Measurements from ENCODE around the gene IGF2R. TPM values are rescaled to one million over a fixed set of nuclear protein-coding genes. Genes with fewer than 3 reads are reported as not detected.

Gene IGF2R
- total RNA-seq, 1 experiment from 2014 or later = 160 TPM

DNA sequence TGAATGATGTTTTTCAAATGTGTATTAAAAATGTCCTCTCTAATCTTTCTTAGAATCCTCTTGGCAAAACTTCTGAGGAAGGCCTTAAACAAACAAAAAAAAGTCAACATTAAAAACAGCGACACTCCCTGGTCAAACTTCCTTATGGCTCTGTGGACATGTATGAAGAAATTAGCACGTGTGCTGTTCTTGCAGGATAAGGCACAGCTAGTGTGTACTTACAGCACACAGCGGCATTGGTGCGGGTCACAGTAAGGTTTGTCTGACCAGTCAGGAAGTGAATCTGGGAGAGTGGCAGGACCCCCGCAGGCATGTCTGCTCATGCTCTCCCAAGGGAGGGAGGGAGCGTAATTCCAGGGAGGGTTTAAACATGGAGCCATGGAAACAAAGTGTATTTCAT is 191.6 kb downstream of the IGF2R start:
- no peaks in the 10 kb centered on the region for H3K4me1 Mint-ChIP-seq (ENCODE audit: insufficient read depth, unreplicated experiment)
- H3K36me3 Mint-ChIP-seq (ENCODE audit: insufficient read depth, unreplicated experiment) = no peaks in the 10 kb centered on the region
- intact Hi-C loops (cut with micrococcal nuclease) = no loop called here
- no TSS peak for BruUV-seq (replicated peaks)
- ChIA-PET CTCF (interaction anchor here (0.6 to 0.7 kb wide), 2 partner anchors 60 to 1999 kb away, joined by 4 read pairs; no protein-coding TSS in a partner anchor), POLR2A (no interaction called here)
- H3K27me3 Mint-ChIP-seq (ENCODE audit: insufficient read depth, unreplicated experiment) = no peaks in the 10 kb centered on the region
- TF ChIP-seq, protein P1, sequence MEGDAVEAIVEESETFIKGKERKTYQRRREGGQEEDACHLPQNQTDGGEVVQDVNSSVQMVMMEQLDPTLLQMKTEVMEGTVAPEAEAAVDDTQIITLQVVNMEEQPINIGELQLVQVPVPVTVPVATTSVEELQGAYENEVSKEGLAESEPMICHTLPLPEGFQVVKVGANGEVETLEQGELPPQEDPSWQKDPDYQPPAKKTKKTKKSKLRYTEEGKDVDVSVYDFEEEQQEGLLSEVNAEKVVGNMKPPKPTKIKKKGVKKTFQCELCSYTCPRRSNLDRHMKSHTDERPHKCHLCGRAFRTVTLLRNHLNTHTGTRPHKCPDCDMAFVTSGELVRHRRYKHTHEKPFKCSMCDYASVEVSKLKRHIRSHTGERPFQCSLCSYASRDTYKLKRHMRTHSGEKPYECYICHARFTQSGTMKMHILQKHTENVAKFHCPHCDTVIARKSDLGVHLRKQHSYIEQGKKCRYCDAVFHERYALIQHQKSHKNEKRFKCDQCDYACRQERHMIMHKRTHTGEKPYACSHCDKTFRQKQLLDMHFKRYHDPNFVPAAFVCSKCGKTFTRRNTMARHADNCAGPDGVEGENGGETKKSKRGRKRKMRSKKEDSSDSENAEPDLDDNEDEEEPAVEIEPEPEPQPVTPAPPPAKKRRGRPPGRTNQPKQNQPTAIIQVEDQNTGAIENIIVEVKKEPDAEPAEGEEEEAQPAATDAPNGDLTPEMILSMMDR (IDR thresholded peaks at IDR 0.05; ENCODE audit: unreplicated experiment) = no peak
- no peak overlapping the region for H3K27ac Mint-ChIP-seq (ENCODE audit: low read depth, unreplicated experiment)
- peaks cover 7% of the 10 kb centered on the region for H3K9me3 Mint-ChIP-seq (ENCODE audit: unreplicated experiment)
- no peak overlapping the region for H3K4me3 Mint-ChIP-seq (ENCODE audit: unreplicated experiment)
- DNase-seq (ENCODE audit: unreplicated experiment) = no peak

Other genes starting within 250 kb of the IGF2R start
- gene WTAP, start 241.6 kb upstream of the IGF2R start, total RNA-seq (2022) = 116 and 142 TPM in 2 replicates
- gene ACAT2, start 207.0 kb upstream of the IGF2R start, total RNA-seq (2022) = 13.4 and 46.0 TPM in 2 replicates
- 341 and 351 TPM in 2 replicates for gene TCP1, start 179.5 kb upstream of the IGF2R start, total RNA-seq (2022)
- gene MRPL18, start 178.6 kb upstream of the IGF2R start, total RNA-seq (2022) = 108 and 120 TPM in 2 replicates
- not detected in 2 replicates for gene PNLDC1, start 168.8 kb upstream of the IGF2R start, total RNA-seq (2022)
- not detected in 2 replicates for gene MAS1, start 78.1 kb upstream of the IGF2R start, total RNA-seq (2022)
- gene SLC22A1, start 152.7 kb downstream of the IGF2R start, total RNA-seq (2022) = 0.86 and 1.4 TPM in 2 replicates